NCI-H1092 (cell line): ENCODE measurements around the gene ST7L.
A peak's percentile ranks its signal among the peaks of the same experiment; 100 is the strongest.

Source experiments
- DNase-seq: peaks from one replicate; lab custom pipeline; 2025; lab: John Stamatoyannopoulos, UW

Gene ST7L

GRCh38 chr1:112515311-112516009 is 103.5 kb downstream of the ST7L start:
- no peak for DNase-seq

- DNase-seq, result no peak
Observed at GRCh38 chr1:112514901-112515300, 104.0 kb downstream of the ST7L start.

GRCh38 chr1:112513112-112513870 is 105.7 kb downstream of the ST7L start:
- DNase-seq, result no peak

- DNase-seq, result no peak
Observed at GRCh38 chr1:112511897-112512296, 107.0 kb downstream of the ST7L start.

- no peak for DNase-seq
Observed at GRCh38 chr1:112510340-112510739, 108.6 kb downstream of the ST7L start.

GRCh38 chr1:112509660-112510178 is 109.2 kb downstream of the ST7L start:
- DNase-seq, result no peak

- no peak for DNase-seq
Observed at GRCh38 chr1:112509005-112509659, 109.8 kb downstream of the ST7L start.

- DNase-seq, result no peak
Observed at GRCh38 chr1:112508278-112509004, 110.5 kb downstream of the ST7L start, which contains the start of gene WNT2B. WNT2B (plus strand) TSS chr1:112508965; CDS start chr1:112509263, 298 bp downstream.

- DNase-seq, result no peak
Observed at GRCh38 chr1:112507921-112508277, 111.0 kb downstream of the ST7L start.

GRCh38 chr1:112507336-112507735 is 111.6 kb downstream of the ST7L start:
- no peak for DNase-seq

GRCh38 chr1:112506731-112507130 is 112.2 kb downstream of the ST7L start:
- no peak for DNase-seq

- no peak for DNase-seq
Observed at GRCh38 chr1:112506306-112506705, 112.6 kb downstream of the ST7L start.

- DNase-seq, result no peak
Observed at GRCh38 chr1:112505878-112506277, 113.1 kb downstream of the ST7L start.

- no peak for DNase-seq
Observed at GRCh38 chr1:112505400-112505785, 113.5 kb downstream of the ST7L start.

GRCh38 chr1:112504661-112505399 is 114.1 kb downstream of the ST7L start:
- no peak for DNase-seq

GRCh38 chr1:112504001-112504660 is 114.8 kb downstream of the ST7L start:
- no peak for DNase-seq

- DNase-seq, result no peak
Observed at GRCh38 chr1:112502826-112503225, 116.1 kb downstream of the ST7L start.

- peak; percentile 48 for DNase-seq
Observed at GRCh38 chr1:112501810-112502641, 116.9 kb downstream of the ST7L start.

GRCh38 chr1:112496290-112496689 is 122.7 kb downstream of the ST7L start:
- no peak for DNase-seq

GRCh38 chr1:112493351-112493750 is 125.6 kb downstream of the ST7L start:
- no peak for DNase-seq
